Adipose tissue (tissue), 3 donors: Measurements from ENCODE around the gene RPS19BP1. TPM values are rescaled to one million over a fixed set of nuclear protein-coding genes. Genes with fewer than 3 reads are reported as not detected.
"Not testable (repeated sequence)": the region's sequence is repeated elsewhere in the genome, so short reads cannot be mapped to it uniquely, and the experiment has no call there.

Experiments used
- H3K27ac ChIP-seq: one replicate; pipeline ENCODE4 v1.5.1; 2013; ENCODE audit warnings: low read depth, low read length
- WGBS, 3 donors: extraction: QIAGEN DNeasy Blood & Tissue Kit; methylation state at CpG; one replicate each; pipeline ENCODE4 v1.1.7; 2013; 5-methylcytosine and 5-hydroxymethylcytosine counted together
- polyA plus RNA-seq, 3 donors: library from polyadenylated mRNA; stranded (reverse); fragments of 200-250 nt; gene quantifications; one replicate each; pipeline ENCODE4 v1.2.3, GENCODE V29; 2013
- donor health status: healthy with polysubstance abuse.
- donor health status: Bipolar disorder and iron deficiency.
- donor health status: healthy.

The RPS19BP1 gene
- polyA plus RNA-seq, 3 donors, result 123 to 166 (median 153) TPM

DNA sequence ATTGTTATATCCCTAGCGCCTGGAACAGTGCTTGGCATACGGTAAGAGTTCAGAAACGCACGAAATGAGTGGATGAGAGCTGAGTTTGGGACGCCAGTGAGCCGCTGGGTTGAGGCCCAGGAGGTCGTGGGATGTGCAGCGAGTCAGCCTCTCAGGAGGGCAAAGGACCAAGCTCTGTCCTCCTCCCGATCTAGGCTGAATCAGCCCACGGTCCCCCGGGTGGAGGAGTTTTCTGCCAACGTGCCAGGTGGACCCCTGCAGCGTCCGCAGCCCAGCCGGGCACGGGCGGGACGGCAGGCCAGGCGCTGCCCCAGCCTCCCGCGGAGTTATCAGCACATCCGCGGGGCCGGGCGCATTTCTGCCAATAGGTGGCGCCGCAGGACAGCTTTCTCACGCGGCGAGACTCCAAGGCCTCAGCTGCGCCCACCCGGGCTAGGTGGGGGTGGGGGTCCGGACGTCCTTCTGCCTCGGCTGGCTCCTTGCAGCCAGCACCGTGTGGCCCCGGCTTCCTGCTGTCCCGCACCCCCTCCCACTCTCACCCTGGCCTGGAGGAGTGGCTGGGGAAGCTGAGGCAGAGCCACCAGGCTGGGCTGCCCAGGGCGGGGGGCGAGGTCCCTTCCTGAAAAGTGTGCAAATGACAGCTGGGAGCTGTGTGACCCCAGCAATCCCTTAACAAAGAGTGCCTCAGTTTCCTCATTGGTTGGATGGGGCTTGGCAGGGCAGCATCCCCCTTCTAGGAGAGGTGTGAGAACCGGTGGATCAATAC, 2.2 kb upstream of the RPS19BP1 start:
- H3K27ac ChIP-seq, result no peak overlapping the region
- WGBS, 3 donors, result 7 to 9% (median 8%) methylated on average over 38 to 41 of the region's 41 CpGs

DNA sequence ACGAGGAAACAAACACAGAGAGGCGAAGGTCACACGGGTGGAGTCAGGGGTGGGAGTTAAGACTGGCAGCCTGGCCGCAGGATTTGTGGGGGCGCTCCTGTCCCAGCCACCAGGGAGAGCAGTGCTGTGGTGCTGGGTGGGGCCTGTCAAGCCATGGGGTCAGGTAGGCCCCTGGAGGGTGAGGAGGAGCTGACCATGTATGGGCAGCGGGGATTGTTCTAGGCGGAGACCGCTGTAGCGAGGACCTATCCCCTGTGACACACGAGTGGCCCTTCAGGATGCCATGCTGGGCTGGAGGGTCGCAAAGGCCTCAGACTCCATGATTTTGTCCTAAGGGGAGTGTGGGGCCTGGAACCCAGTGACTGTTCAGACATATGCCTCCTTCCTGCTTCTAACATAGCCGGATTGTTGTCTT, 1.6 kb upstream of the RPS19BP1 start:
- 79 to 84% (median 80%) methylated on average over 12 of the region's 12 CpGs for WGBS, 3 donors
- no peak overlapping the region for H3K27ac ChIP-seq

DNA sequence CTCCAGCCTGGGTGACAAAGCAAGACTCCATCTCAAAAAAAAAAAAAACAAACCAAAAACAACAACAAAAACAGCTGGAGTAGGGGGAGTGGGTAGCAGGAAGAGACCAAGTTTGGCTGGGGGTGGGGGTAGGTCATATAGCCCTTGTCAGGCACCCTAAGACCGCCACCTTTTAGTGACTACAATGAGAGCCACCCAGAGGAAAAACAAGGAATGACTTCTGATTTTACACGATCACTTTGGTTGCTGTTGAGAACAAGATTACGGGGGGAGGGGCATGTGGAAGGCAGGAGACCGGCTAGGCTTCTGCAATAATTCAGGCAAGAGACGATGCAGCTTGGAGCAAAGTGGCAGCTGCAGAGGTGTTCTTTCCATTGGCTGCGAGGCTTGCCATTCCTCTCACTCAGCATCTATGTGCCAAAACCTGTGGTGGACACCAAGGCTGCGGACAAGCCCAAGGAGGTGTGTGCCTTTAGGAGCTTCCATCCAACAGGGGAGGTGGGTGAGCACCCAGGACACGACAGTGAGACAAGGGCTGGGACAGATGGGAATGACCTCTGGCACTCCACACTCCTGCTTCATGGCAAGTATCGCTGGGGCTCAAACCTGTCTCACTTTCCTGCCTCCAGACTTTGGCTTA, 1.7 kb downstream of the RPS19BP1 start:
- H3K27ac ChIP-seq, result no peak overlapping the region
- WGBS, 3 donors, result 33 to 42% (median 38%) methylated on average over 9 of the region's 9 CpGs

DNA sequence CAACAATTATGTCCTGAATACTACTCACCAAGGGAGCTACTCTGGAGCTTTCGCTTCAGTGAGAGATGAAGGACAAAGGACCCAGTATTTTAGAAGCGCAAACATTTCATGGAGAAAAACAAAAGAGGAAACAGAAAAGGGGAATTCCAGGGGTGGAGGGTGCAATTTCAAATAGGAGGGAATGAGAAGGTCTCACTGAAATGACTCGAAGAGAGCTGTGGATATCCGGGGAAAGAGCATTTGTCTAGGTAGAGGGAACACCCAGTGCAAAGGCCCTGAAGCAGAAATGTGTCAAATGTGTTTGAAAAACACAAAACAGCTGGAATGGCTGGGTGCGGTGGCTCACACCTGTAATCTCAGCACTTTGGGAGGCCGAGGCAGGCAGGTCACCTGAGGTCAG, 2.4 kb downstream of the RPS19BP1 start:
- H3K27ac ChIP-seq, result no peak overlapping the region
- WGBS, 3 donors, result 75 to 83% (median 77%) methylated on average over 6 of the region's 6 CpGs

DNA sequence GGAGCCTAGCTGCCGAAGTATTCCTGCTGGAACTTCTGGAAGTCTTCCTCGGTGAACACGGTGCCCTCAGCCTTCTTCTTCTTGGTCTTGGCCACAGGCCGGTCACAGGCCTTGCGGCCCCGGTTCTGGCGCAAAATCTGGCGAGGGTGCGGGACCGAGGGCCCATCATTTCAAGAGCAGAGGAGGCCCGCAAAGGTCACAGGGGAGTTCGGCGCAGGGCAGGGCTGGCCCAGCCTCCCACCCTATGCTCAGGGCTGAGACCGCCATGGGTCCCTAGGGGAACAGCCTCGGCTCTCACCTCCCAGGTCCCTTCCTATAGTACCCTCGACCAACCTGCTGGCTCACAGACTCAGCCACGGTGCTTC, 3.1 kb downstream of the RPS19BP1 start:
- H3K27ac ChIP-seq, result no peak overlapping the region
- WGBS, 3 donors, result 53 to 62% (median 59%) methylated on average over 17 of the region's 17 CpGs

DNA sequence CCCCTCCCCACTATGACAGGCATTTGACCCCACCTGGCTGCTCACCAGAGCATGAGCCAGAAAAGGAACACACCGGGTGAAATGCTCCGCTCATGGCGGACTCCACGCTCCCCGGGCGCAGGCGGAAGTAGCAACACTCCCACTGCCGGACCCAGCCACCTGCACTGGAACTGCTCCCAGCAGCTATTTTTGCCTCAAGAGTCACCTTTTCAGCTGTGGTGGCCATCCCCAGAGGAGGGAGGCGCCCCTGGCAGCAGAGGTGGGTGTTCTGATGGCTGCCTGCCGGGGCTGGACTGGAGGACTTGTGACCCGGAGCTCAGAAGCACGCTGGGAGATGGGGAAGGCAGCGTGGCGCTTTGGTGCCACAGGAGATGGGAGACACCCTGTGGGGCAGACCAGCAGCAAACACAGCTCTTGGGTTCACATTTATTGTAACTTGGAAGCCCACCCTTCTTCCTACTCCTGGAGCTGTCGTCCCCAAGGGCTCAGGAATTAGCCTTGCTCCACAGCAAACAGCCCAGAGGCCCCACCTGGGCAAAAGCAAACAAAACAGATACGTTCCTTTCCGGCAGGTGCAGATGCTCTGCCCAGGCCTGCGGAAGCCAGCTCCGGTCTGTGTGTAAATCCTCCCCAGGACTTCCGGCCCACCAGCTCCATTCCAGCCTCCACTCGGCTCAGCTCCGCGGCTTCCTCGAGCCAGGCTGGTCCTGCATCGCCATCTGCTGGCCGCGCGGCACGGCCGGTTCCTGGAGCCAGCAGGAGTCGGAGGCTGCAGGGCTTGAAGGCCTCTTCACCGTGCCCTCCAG, 3.7 kb downstream of the RPS19BP1 start:
- 25 to 32% (median 29%) methylated on average over 32 of the region's 32 CpGs for WGBS, 3 donors
- H3K27ac ChIP-seq, result no peak overlapping the region

DNA sequence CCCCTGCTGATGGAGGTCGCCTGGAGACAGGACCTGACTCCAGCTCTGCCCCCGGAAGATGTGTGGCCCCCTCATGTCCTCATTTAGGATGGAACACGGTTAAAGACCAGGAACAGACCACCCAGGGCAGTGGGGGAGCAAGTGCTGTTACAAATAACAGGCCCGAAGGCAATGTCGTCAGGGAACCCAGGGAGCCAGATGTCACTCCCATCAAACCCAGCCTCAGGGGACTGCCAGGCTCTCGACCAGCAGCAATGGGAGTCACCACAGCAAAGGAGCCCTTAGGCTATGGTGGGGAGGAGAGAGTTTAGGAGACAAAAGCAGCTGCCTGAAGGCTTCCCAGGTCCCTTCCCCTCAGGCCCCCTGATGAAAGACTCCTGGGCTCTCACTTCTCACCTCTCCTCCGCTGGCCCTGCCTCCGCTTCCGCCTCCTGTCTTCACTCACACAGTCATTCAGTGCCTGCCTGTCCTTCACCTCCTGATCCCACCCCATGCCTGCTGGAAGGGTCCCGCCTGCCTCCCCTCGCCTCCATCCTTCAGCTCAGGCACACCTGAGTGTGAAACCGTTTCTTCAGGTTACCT, 4.4 kb downstream of the RPS19BP1 start:
- 64 to 73% (median 68%) methylated on average over 12 of the region's 12 CpGs for WGBS, 3 donors
- no peak overlapping the region for H3K27ac ChIP-seq

DNA sequence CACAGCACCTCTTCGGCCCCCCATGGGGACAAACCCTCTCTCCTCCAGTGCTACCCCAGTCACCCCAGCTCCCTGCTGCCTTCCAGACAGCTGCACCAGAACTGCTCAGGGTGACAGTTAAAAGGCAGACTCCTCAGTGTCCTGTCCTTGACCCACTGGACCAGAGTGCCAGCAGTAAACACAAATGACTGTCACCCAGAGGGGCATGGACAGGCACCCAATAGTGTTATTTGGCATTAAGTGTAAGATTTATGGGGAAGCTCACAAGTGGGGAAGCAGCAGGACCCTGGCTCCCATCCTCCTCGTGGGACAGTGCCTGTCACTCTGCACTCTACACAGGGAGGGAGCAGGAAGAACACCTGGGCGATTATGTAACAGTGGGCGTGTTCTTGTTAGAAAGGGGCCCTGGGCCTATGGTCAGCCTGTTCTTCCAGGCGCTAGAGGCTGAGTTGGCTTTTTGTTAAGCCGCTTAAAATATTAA, 5.0 kb downstream of the RPS19BP1 start:
- 45 to 55% (median 46%) methylated on average over 6 of the region's 6 CpGs for WGBS, 3 donors
- no peak overlapping the region for H3K27ac ChIP-seq

DNA sequence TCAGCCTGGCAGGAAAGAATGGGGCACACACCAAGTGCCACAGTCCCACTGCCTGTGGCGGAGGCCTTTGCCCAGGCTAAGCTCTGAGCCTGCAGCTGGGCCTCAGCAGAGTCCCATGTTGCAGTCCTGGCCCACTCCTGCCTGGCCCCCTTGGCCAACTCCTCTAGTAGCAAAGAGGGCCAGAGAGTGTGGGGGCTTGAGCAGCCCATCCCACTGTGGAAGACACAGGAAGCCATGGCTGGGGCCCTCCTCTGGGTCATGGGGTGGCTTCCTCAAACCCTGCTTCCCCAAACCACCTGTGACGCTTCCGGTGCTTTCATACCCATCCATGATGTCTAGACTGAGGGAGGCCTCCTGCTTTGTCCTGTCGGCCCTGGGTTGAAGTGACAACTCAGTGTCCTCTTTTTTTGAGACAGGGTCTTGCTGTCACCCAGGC, 5.8 kb downstream of the RPS19BP1 start:
- H3K27ac ChIP-seq, result no peak overlapping the region
- WGBS, 3 donors, result 51 to 76% (median 52%) methylated on average over 4 of the region's 4 CpGs

DNA sequence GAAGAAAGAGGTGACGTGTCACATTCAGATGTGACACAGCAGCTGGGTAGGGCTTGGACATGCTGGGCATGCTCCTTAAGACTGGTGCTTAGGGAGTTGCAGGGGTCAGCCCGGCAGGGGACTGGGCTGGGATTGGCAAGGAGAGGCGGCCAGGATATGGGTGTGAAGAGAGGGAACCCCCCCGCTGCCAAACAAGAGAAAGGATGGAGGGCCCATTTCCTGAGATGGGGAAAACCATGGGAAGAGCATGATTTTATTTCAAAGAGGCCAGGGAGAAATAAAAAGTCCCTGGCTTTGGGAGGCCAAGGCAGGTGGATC, 6.9 kb downstream of the RPS19BP1 start:
- WGBS, 3 donors, result 58 to 84% (median 70%) methylated on average over 4 of the region's 4 CpGs
- no peak overlapping the region for H3K27ac ChIP-seq

DNA sequence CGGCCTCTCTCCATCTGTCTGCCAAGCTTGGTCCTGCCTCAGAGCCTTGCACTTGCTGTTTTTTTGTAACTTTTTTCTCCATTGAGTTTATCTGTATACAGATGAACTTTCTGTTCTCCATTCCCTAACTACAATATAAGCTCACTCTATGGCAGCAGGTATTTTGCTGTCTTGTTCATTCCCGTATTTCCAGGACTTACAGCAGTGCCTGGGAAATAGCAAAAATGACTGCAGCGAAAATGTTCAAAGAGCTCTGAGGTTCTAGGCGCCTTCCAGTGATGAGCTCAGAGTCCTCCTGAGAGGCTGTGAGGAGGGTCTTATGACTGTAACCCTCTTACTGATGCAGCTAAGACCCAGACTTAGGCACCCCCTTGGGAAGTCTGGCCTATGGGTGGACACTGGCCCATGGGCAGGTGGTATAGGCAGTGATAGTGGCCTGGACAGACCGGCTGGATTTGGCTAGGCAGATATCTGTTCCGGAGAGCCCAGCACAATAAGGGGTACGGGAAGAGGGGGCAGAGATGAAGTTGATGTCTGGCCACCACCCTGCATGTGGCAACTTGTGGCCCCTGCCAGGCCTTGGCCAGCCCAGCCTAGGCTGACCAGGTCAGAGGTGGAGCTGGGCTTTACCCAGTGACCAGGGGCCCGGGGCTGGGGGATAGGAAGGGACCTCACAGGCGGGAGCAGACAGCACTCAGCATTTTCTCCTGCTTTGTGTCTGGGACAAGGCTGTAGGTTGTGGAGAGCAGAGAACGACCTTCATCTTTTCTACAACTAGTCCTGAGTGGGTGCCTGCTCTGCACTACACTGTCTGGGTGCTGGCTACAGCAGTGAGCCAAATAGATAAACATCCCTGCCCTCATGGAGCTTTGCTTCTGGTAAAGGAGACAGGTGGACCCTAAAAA, 7.5 kb downstream of the RPS19BP1 start:
- no peak overlapping the region for H3K27ac ChIP-seq
- 70 to 81% (median 71%) methylated on average over 10 of the region's 10 CpGs for WGBS, 3 donors

DNA sequence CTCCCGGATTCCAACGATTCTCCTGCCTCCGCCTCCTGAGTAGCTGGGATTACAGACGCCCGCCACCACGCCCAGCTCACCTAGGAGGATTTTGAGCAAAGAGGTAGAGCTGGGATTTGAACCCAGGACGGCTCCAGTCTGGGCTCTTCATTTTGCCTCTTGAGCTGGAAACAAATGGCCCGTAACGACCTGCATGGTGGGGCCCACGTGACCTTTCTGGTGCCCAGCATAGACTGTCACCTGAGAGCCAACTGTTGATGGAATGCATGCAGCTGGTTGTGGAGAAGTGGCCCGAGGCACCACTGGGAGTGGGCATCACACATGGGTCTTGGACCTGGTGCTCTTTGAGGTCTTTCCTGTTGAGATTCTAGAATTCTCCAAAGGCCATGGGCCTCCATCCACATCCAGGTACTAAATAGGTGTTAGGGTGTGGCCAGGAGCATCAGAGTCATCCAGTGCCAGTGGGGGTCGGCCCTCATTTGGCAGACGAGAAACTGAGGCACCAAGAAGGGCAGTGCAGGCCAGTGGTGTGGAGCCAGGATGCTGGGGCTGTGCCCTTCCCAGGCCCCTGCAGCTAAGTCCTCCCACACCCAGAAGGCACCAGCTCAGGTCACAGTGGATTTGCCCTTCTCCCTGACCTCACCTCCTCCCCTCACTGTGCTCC, 8.3 kb downstream of the RPS19BP1 start:
- WGBS, 3 donors, result 69 to 79% (median 75%) methylated on average over 13 of the region's 13 CpGs
- H3K27ac ChIP-seq, result no peak overlapping the region

DNA sequence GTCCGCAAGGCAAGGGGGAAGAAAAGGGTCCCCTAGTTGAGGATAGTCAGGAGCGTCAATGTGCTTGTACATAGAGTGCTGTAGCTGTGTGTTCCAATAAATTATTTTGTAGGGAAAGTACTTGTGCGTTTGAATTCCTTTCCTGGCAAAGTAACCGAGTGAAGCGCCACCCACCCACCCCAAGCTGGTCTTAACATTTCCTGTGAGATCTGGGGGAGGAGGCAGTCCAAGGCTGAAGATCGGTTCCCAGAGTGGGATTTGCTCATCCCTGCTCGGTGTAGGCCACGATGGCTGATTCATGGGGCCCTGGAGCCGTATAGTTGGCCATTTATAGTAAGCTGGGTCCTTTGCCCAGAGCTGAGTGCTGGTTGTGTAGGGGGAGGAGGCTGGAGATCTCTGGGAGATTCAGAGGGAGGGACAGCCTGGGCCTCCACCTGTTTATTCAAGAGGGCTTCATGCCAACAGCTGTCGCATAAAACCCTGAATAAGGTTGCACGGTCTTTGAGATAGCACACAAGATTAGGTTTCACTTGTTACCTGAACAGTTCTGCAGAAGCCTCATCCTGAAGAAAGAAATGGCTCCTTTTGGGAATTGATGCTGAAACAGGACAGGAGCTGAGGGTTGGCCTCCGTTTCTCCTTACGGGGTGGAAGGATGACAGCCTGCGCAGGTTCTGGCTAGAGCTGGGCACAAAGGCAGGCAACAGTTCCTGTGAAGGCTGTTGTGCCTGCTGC, 9.8 kb downstream of the RPS19BP1 start:
- no peak overlapping the region for H3K27ac ChIP-seq
- WGBS, 3 donors, result 5 to 19% (median 18%) methylated on average over 14 of the region's 14 CpGs

DNA sequence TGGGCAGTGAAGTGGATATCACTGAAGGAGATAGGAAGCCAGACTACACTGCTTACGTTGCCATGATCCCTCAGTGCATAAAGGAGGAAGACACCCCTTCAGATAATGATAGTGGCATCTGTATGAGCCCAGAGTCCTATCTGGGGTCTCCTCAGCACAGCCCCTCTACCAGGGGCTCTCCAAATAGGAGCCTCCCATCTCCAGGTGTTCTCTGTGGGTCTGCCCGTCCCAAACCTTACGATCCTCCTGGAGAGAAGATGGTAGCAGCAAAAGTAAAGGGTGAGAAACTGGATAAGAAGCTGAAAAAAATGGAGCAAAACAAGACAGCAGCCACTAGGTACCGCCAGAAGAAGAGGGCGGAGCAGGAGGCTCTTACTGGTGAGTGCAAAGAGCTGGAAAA, 10.5 kb downstream of the RPS19BP1 start:
- H3K27ac ChIP-seq, result not testable (repeated sequence)
- 11 to 32% (median 17%) methylated on average over 3 to 5 of the region's 5 CpGs for WGBS, 3 donors

DNA sequence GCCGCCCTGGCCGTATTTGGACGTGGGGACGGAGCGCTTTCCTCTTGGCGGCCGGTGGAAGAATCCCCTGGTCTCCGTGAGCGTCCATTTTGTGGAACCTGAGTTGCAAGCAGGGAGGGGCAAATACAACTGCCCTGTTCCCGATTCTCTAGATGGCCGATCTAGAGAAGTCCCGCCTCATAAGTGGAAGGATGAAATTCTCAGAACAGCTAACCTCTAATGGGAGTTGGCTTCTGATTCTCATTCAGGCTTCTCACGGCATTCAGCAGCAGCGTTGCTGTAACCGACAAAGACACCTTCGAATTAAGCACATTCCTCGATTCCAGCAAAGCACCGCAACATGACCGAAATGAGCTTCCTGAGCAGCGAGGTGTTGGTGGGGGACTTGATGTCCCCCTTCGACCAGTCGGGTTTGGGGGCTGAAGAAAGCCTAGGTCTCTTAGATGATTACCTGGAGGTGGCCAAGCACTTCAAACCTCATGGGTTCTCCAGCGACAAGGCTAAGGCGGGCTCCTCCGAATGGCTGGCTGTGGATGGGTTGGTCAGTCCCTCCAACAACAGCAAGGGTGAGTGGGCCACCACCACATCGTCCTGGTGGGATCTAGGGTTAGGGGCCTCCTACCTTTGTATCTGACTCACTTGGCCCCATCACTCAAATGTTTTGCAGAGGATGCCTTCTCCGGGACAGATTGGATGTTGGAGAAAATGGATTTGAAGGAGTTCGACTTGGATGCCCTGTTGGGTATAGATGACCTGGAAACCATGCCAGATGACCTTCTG, 11.3 kb downstream of the RPS19BP1 start:
- 0 to 4% (median 3%) methylated on average over 28 of the region's 28 CpGs for WGBS, 3 donors
- not testable (repeated sequence) for H3K27ac ChIP-seq
